Umbilical cord (tissue), 2 donors: ENCODE results near the gene ARPP19. TPM values are rescaled to one million over a fixed set of nuclear protein-coding genes. Genes with fewer than 3 reads are reported as not detected.
"Not testable (repeated sequence)": the region's sequence is repeated elsewhere in the genome, so short reads cannot be mapped to it uniquely, and the experiment has no call there.

Experiments
- DNase-seq: peaks from one replicate; pipeline ENCODE4 v3.0.0-alpha.2; 2015; ENCODE audit warnings: low spot score
- total RNA-seq: library from RNA; depleted of rRNA; stranded (reverse); fragments of >200 nt; gene quantifications from one replicate; pipeline ENCODE4 v1.2.3, GENCODE V29; 2014; ENCODE audit warnings: low replicate concordance; ENCODE audit not compliant: insufficient read depth

ARPP19 gene
- total RNA-seq, 1 donor from 2014 or later, result 107 TPM

DNA sequence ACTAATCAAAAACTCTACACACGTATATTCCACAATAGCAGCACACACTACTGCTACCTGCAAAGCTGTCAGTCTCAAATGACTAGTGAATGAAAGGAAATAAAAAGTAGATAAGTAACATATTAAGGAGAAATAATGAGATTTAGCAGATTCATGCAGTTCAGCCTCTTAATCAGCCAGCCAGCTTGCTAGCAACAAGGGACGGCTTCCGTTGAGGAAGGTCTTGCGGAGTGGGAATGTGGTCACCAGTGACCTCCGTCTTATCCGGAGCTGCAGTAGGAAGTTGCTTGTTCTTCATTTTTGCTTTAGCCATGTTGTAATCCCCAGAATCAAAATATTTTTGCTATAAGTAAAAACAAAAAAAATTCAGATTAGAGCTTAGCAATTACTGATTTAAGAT is 17.1 kb downstream of the ARPP19 start:
- peak; percentile 14 for DNase-seq

DNA sequence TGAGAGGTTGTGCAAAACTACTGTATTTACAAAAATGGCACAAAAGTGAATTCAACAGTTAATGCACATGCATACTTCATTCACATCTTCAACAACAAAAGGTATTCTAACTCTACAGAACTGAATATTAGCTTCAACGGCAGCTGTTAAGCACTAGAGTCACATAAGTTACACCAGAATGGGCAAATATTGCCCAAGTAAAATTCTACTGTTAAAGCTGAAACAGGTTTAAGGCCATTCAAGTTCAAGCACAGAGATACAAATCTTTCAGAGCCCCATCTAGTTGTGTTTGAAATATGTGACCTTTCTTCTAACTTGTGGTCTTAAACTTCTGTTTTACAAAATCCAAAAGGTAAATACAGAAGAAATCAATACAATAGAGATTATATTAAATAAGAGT is 17.6 kb downstream of the ARPP19 start:
- DNase-seq, result not testable (repeated sequence)

DNA sequence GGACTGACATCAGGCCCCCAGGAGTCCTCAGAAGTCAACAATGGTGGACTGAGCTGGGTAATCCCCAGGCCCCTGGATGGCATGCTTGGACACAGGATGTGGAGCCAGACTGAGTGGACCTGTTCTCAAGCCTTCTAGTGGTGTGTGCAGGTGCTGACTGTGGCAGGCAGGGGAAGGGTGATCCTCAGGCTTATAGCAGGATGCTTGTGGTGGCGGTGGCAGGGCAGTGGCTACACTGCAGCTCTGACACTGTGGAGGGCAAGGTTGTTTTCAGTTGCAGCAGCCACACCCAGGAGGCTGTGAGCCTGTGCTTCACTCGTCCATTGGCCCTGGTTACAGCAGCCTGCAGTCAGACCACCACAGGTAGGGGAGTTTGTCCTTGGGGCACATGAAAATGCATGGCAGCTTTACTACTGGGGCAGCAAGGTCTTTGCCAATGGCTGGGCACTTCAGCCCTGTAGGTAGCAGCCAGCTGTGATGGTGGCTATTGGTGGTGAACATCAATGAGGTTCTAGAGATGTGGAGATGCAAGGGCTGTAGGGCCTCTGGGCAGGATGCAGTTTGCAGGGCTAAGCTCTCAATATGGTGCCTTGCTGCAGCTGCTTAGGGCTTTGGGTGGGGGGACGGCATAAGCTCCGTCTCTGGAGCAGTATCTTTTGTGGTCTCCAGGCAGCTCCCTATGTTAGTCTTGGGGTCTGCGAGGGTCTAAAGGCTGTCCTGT is 22.6 kb downstream of the ARPP19 start:
- DNase-seq, result no peak

DNA sequence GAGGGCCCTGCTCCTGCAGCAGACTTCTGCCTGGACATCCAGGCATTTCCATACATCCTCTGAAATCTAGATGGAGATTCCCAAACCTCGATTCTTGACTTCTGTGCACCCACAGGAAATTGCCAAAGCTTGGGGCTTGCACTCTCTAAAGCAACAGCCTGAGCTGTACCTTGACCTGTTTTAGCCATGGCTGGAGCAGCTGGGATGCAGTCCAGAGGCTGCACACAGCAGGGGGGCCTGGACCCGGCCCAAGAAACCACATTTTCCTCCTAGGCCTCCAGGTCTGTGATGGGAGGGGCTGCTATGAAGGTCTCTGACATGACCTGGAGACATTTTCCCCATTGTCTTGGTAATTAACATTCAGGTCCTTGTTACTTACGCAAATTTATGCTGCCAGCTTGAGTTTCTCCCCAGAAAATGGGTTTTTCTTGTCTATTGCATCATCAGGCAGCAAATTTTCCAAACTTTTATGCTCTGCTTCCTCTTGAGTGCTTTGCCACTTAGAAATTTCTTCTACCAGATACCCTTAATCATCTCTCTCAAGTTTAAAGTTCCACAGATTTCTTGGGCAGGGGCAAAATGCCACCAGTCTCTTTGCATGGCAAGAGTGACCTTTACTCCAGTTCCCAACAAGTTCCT is 28.3 kb downstream of the ARPP19 start:
- no peak for DNase-seq

DNA sequence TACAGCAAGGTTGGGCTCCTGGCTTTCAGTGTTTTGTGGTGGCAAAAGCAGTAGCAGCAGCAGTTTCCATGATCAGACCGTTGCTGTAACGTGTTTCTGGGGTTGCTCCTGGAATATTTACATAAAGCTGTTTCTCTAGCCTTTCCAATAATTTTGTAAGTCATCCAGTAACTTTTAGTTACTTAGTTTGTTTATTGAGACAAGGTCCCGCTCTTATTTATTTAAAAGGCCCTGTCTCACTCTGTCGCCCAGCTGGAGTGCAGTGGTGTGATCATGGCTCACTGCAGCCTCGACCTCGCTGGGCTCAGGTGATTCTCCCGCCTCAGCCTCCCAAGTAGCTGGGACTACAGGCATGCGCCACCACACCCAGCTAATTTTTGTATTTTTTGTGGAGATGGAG is 31.4 kb downstream of the ARPP19 start:
- no peak for DNase-seq

DNA sequence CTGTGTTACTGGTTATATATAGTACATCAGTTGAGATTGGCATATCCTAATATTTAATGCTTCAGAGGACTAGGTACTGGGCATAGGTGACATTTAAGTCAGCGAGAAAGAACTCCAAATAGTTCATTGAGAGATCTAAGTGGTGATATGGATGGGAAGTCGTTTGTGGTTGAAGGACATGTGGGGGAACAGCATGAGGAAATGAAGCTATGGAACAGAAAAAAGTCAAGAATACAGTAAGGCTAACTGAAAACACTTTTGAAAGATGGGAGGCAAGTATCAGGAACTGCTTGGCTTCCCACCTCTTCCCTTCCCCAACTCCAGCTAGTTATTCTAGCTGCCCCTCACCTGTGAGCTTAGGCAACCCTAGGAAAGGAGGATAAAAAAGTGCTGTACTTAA is 36.4 kb downstream of the ARPP19 start:
- DNase-seq, result no peak

DNA sequence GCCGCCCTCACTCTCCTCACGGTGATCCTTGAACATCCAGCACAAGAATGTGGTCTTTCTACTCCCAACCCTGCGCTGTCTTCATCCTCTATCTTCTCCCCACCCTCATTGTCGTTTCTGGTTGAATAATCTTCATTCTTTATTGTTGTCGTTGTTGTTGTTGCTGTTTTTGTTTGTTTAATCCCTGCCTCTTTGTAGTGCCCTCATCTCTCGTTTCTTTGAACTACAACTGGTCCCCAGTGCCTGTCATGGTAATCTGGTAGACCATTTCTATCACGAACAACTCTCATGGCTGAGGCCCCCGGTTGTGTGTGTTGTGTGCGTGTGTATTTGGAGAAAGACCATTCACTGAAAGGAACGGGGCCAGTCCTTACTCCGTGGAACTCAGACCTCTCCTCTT is 38.9 kb downstream of the ARPP19 start:
- DNase-seq, result no peak

DNA sequence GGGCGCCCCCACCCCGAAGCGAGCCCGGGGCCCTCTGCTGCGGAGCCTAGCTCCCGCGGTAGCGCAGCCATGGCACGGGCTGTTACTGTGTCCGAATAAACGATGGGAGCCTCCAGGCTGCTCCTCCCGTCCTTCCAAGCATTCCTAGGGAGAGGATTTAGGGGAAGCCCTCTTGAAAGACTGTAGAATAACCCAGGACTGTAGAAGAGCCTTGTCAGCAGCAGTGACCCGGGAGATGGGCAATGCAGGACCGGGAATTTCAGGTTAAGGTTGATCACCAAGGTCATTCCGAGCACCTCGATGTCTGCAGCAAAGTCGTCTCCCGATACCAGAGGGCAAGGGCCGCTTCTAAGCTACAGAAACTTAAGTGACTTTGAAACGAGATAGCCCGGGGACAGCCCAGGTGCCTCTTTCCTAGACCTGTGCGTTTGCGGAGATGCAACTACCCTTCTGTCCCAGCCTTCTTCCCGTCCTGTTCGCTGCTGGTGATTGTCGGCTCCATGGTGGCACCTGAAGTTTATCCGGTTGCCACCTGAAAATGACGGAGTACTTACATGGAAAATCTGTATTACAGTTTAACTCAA is 39.4 kb downstream of the ARPP19 start:
- DNase-seq, result no peak

DNA sequence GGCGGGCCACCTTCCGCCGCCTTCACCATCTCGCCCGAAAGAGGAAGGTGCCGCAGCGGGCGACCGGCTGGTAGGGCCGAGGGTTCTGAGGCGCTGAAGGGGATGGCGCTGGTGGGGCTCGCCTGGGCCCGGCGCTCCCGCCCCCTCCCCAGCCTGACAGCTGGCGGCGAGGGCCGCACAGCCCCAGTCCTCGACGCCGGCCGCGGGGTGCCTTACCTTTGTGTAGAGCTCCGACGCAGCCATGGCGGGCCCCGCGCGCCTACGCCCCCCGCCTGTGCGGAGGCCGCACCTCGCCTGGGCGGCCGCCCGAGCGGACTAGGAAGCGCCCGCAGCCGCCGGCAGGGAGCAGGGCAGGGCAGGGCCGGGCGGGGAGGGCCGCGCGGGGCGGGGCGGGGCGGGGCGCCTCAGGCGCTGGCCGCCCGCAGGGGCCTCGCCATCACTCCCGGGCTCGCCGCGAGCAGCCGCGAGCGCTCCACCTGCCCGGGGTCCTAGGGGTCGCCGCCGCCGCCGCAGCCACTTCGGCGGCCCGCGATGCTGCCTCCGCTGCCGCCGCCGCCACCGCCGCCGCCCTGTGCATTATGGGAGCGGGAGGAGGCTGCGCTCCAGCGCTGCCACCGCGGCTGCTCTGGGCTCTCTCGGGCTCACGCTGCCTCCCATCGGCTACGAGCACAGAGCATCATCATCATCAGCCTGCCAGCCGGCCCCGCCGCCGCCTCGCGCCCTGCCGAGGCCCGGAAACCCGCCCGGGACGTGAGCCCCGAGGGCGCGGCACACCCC is 40.1 kb downstream of the ARPP19 start, which contains the start of gene MYO5A:
TSS of gene MYO5A (minus strand) at position 317 of the 777 bp plus-strand sequence. CDS start at position 243, 74 bp downstream.
- DNase-seq, result peak; percentile 74

DNA sequence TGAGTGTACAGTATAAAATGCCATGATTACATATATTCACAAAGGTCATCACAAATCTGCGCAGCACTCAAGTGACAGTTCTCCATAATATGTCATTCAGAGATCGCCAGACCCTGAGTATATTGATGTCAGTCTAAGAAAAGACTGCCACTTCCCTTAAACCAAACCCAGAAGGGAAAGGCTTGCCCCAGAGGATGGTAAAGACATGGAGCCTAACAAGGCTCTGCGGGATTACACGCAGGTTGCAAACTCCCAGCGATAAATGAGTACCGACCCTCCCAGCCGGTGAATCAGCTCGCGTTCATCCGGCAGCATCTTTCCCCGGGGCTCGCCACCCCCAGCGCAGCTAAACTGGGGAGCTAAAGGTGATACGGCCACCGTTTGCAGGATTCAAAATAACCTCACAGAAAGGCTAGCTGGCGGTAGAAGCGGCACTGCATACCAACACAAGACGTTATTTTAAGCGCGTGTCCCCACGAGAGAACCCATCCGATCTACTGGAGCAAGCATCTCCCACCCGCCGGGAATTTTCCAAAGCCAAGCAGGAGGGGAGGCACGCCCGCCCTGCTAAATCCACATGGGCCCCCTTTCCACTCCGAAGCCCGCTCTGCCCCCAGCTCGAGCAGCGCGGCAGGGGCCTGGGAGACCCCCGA is 40.8 kb downstream of the ARPP19 start:
- peak; percentile 20 for DNase-seq

DNA sequence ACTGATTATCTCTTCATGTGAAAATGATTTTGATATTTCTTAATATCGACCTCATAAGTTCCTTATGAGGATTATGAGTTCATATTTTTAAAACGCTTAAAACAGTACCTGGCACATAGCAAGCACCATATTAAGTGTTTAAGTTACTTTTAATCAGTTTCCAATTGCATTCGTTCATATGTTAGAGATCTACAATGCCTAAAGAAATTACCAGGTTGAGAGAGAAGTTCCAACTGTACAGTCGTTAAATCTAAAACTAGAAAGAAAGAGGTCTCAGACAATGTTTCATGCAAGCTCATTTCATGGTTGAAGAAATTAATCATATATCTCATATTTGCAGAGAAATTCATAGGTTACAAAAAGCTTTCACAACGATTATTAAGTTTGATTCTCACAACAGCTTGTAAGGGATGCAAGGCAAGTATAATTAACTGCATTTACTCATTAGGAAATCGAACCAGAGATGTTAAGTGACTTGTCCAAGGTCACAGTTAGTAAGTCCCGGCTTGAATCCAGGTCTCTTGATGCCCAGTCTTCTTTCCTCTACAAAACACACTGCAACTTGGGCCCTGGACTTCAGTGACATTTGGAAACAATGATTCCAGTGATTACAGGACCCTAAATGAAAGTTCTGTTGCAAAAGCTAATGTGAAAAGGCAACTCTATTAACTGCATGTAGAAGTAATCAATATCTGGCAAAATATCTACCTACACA is 41.5 kb downstream of the ARPP19 start:
- no peak for DNase-seq

DNA sequence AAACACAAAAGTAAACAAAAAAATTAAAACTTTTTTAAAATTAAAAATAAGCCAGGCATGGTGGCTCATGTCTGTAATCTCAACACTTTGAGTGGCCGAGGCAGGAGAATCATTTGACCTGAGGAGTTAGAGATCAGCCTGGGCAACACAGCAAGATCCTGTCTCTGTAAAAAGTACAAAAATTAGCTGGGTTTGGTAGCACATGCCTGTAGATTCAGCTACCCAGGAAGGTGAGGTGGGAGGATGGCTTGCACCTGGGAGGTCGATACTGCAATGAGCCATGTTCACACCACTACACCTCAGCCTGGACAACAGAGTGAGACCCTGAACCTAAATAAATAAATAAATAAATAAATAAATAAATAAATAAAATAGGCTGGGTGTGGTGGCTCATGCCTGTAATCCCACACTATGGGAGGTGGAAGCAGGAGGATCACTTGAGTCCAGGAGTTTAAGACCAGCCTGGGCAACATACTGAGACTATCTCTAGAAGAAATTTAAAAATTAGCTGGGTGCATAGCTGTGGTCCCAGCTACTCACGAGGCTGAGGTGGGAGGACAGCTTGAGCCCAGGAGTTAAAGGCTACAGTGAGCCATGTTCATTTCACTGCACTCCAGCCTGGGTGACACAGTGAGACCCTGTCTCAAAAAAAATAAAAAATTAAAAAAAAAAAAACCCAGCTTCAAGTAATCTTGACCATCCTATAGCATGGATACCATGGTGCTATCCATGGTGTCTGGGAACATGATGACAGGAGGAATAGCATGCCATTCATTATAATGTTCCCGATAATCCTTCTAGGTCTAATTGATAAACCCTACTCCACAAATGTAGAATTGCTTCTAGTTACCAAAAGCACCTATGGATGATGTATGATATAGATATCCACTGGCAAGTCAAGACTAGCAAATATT is 44.4 kb downstream of the ARPP19 start:
- no peak for DNase-seq

DNA sequence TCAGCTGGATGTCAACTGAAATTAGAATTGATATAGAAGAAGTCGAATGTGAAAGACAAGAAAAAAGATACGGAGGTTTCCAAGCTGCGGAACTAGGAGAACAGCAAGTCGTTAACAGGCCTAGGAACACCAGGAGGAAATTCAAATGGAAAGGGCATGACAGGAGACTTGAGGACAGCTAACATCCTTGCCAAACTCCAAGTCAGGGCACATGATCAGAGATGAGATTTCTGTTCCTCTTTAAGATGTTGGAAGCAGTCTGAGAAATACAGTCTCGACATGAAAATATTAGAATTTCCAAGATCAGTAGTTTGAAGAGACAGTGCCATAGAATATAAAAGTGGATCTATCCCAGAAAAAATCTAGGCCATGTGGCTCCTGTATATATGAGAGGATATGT is 45.2 kb downstream of the ARPP19 start:
- DNase-seq, result no peak

DNA sequence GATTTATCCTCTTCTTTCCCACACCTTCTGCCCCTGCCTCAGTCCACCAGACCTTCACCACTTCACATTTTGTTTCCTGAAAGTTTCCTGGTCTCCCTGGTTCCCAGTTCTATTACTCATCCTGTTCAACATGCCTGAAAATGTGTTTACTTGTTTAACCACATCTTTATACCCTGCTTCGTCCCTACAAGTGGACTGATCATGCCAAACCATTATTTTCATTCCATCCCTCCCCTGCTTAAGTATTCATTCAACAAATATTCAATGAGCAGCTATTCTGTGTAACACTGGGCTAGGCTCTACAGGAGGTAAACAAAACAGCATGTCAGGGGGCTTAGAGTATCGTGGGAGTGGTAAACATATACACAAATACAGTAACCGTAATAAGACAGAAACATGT is 45.6 kb downstream of the ARPP19 start:
- no peak for DNase-seq

DNA sequence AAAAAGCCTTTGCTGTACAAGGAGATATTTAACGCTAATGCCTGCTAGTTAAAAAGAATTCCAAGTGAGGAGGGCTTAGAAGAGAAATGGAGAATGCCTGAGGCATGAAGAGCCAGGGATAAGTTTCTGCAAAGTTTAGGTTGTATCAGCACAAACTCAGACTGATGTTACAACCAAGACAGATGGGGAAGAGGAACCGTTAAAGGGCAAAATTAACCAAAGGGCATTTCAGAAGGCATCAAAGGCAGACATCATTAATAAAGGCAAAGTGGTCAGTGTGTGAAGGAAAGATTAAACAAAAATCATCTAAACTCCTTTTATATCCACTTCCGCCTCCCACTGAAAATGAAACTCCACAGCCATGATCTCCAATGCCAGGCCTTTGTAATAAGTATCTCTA is 47.1 kb downstream of the ARPP19 start:
- DNase-seq, result no peak

DNA sequence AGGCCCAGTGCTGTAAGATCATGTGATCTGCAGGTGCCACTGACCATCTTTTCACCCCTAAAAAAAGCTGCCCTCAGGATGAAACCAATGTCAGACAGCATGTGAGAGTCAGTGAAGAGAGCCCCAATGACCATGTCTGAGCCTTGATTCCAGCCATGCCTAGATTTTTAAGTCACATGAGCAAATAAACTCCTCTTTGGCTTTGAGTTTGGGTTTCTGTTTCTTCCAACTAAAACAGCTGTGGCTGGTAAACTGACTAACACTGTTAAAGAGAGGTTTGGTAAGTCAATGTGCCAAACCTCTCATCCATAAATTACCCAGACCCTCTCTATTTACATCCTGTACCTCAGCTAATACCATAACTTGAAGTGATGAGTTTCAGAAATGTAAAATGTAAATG is 48.4 kb downstream of the ARPP19 start:
- DNase-seq, result no peak

DNA sequence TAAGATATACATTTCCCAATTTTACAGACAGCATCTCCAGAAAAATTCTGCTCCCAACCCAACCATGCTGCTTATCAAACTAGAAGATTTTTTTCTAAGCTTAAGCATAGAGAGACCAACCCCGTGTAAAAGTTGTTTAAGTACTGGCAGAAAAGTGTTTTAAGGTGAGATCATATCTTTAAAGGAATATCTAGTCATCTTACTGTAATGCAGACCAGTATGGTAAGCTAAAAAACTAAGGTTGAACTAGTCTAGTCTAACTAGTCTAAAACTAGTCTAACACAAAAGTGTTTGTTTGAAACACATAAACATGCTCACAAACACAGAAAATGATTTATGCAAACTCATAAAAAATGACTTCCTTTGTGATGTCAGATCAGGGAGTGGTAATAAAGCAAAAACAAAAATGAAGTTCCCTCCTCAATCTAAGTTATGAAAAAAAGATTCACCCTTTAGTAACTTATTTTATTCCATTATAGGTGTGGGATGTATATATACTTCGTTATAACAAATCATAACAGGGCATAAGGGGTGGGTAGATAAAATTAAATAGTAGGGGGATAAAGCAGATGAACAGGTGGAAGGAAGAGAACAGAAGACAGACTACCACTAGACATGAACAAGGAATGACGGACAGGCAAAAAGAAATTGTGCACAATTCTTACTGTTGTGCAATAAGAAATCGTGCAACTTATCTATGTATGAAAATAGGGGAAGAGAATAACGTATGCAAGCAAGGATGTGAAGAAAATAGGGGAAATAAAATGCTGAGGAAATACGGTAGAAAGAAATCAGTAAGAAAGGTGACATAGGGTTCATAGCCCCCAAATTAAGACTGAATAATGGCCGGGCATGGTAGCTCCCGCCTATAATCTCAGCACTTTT is 50.1 kb downstream of the ARPP19 start:
- DNase-seq, result peak; percentile 10

DNA sequence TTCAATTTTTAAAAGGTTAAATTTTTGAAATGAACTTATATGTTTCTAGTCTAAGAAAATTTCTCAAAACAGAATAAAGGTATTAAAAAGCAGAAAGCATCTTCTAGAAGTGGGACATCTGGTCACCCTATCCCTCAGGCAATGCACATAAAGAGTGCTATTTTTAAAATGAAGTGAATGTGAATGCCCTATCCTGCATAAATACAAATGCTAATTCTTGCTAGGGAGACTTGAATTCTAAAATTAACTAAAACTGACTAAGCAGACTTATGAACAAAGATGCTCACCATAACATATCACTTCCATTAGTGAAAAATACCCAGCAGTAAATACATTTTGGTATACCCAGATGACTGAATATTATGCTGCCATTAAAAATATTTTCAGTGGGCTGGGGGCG is 51.8 kb downstream of the ARPP19 start:
- DNase-seq, result no peak

DNA sequence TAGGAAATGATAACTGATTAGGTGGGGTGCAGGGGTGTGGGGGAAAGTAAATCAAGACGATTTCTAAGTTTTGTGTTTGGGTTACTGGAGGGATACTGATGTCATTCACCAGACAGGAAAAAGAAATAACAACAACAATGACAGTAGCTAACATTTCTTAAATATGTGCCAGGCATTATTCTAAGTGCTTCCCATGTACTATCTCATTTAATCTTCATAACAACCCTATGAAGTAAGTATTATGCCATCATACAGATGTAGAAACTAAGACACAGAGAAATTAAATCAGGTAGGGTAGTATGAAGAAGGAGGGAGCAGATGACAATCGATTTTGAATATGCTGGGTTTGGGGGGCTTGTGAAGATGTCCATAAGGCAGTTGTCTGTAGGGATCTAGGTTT is 53.5 kb downstream of the ARPP19 start:
- DNase-seq, result no peak
